GM12873 (cell line): ENCODE measurements around the gene ZNF527.
A peak's percentile ranks its signal among the peaks of the same experiment; 100 is the strongest.

ENCODE experiments used
- TF ChIP-seq, protein P1 (sequence below): IDR thresholded peaks from 2 replicates; pipeline ENCODE4 v1.5.1; 2012; ENCODE audit warnings: low read depth, mild to moderate bottlenecking, moderate library complexity, low read length, control low read depth; ENCODE audit not compliant: insufficient read depth; ENCODE audit errors: missing control alignments

The ZNF527 gene

DNA sequence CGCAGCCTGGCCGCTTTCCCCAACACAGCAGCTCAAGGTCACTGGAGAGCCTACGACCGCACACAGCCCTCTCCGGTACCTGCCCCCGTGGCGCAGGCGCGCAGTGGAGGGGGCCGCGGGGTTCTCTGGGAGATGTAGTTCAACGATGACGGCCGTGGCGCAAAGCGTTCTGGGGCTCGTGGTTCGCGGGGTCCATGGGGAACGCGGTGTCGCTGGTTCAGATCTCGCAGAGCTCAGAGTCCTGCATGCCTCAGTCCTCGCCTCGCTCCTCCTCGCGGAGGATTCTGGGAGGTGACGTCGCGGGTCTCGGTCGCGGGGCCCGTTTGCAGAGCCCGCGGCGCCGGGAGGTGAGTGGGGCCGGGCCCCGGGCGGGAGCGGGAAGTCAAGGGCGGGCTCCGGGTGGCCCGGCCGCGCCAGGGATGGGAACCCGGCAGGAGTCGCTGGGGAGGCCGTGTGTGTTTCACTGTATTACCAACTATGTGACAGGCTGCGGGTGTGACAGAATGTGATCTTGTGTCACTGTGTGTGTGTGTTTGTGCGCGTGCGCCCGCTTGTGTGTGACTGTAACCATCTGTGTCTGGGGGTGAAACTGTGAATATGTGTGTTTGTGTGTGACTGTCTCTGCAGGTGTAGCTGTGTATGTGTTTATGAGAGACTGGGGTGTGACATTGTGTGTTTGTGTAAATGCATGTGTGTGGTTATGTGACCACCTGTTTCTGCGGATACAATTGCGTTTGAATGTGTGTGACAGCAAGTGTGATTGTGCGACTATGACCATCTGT, at the start of gene ZNF527:
Gene ZNF527, plus strand, starts transcription at position 220 of the 782 bp plus-strand sequence. CDS start 3,100 bp downstream, outside the sequence.
- TF ChIP-seq, protein P1, sequence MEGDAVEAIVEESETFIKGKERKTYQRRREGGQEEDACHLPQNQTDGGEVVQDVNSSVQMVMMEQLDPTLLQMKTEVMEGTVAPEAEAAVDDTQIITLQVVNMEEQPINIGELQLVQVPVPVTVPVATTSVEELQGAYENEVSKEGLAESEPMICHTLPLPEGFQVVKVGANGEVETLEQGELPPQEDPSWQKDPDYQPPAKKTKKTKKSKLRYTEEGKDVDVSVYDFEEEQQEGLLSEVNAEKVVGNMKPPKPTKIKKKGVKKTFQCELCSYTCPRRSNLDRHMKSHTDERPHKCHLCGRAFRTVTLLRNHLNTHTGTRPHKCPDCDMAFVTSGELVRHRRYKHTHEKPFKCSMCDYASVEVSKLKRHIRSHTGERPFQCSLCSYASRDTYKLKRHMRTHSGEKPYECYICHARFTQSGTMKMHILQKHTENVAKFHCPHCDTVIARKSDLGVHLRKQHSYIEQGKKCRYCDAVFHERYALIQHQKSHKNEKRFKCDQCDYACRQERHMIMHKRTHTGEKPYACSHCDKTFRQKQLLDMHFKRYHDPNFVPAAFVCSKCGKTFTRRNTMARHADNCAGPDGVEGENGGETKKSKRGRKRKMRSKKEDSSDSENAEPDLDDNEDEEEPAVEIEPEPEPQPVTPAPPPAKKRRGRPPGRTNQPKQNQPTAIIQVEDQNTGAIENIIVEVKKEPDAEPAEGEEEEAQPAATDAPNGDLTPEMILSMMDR = no peak

DNA sequence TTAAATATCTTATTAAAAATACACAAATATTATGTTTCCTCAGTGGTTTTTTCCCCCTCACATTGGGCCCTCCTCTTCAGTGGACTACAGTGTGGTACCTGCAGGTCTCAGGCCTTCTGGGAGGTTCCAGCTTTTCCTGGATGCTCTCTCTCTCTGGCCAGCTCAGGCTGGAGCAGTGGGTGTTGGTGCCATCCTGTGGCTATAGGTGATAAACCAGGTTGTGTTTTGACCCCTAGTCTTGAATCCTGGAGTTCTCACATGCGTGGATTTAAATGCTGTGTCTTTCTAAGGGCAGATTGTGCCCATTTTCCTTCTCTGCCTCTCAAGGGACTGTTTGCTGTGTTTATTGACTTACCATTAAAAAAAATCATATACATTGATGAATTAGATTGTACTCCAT, 41.2 kb upstream of the ZNF527 start:
- TF ChIP-seq, protein P1 = peak; percentile 19

DNA sequence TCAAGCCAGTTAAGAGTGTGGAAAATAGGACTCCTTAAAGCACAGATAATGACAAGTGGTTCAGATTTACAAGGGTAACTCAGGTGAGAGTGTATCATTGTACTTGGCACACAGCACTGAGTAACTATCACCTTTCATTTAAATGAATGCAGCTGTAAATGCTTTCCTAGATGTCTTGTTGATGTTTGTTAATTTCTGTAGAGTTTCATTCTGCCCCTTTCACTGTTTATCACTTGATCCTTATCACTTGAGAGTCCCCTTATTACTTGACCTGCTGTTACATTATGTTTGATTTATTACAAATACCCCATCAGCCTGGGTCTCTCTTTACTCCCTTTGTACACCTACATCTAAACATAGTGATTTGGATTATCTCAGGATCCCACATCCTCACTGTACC, 38.1 kb upstream of the ZNF527 start:
- TF ChIP-seq, protein P1 = no peak

DNA sequence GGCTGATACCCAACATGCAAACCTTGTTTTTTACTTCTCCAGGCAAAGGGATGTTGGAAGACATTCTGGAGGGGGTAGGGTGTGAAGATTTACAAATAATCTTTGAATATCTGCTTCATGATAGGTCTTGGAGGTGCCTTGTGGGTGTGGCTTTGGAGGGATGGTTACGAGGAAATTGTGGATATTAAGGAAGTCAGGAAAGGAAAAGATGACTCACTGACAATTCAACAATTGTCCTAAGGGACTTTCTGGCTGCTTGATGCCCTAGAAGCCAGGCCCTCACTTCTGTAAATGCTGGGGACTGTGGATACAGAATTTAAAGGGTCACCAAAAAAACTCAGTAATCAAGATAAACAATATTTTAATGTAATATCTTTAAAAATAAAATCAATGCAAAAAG, 37.4 kb upstream of the ZNF527 start:
- TF ChIP-seq, protein P1 = no peak

DNA sequence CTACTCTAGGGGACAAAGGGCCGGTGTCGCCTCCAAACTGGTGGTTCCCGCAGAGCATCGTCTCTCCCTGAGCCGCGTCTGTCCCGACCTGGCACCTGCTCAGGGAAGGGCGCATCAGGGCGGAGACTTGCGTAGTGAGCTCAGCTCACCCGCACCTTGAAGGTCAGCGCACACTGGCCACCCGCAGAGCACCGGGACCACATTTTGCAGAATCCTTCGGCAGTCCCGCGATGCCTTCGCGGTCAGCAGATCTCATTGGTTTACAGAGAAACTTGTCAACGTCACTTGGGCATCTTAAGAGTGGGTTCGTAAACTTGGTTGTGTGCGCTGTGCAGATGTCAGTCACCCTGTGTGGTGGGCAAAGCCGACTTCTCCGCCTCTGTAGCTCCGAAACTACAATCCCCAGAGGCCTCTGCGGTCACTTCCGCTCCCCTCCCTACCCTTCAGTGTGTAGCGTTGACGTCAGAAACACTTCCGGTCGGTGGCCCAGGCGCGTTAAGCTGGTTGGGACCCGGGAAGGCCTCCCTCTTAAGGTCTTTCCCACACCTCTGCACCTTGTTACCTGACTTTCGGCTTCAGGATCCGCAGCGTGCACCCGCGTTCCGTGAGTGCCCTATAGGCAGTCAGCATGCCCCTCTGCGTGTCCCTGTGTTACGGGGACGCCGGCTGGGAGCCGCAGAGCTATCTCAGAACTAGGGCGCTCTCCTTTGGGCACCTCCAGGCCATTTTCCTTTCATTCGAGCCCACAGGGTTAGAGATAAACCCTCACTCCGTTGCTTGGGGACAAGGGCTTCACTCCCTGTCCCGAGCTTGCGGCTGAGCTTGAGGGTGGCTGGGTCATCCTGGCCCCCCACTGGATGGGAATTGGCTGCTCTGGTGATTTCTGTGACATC, 36.5 kb upstream of the ZNF527 start:
- TF ChIP-seq, protein P1 = no peak

DNA sequence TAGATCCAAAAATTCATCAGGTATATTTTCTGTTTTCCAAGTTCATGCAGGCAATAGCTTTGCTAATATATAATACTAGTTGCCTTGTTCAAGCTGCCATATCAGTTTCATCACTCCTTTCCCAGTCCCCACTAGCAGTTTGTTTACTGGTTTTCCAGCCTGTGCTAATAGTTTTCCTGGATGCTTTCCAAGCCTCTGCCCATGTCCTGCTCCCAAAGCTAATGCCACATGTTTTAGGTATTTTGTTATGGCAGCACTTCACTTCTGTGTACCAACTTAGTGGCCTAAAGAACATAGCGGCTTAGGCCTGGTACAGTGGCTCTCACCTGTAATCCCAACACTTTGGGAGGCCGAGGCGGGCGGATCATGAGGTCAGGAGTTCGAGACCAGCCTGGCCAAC, 28.1 kb upstream of the ZNF527 start:
- TF ChIP-seq, protein P1 = no peak

DNA sequence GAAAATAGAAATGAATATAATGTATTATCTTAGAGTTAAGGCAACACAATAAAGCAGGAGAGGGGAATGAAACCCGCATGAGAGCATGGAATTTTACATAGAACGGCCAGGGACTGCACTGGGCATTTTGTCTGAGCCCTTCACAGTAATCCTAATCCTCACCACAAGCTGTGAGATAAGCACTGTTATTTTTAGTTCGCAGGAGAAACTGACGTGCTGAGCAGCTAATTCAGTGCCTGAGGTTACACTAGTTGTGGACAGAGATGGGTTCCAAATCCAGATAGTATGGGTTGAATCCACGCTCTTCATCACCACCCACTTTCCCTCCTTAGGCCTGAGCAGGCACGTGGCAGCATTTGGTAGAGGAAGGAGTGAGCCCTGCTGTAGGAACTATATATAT, 24.8 kb upstream of the ZNF527 start:
- TF ChIP-seq, protein P1 = no peak
